Colonic mucosa (tissue), 4 donors: ENCODE data around the gene MAP3K14. TPM values are rescaled to one million over a fixed set of nuclear protein-coding genes. Genes with fewer than 3 reads are reported as not detected.

Experiments
- DNase-seq: peaks from one replicate; pipeline ENCODE4 v3.0.0-alpha.2; 2020
- H3K27ac ChIP-seq: fragments of 200-600 bp; one replicate; pipeline ENCODE4 v1.8.0; 2021
- H3K27me3 ChIP-seq: fragments of 200-600 bp; one replicate; pipeline ENCODE4 v1.8.0; 2021
- H3K36me3 ChIP-seq: fragments of 200-600 bp; one replicate; pipeline ENCODE4 v1.8.0; 2021
- H3K4me1 ChIP-seq: fragments of 200-600 bp; one replicate; pipeline ENCODE4 v1.8.0; 2021; ENCODE audit warnings: mild to moderate bottlenecking
- H3K4me3 ChIP-seq: fragments of 200-600 bp; one replicate; pipeline ENCODE4 v1.8.0; 2021
- H3K9ac ChIP-seq, 2 donors: one replicate each; pipeline ENCODE4 v1.7.0; 2013; ENCODE audit warnings: control low read depth in 2 of 2, low read depth in 2 of 2, low read length in 2 of 2
- H3K9me3 ChIP-seq: fragments of 200-600 bp; one replicate; pipeline ENCODE4 v1.8.0; 2021
- intact Hi-C: fragments of 100-400 bp; cut with DNase I; formaldehyde crosslinking; loops from one replicate; pipeline ENCODE4 v1.14.1; 2022
- total RNA-seq, 2 donors: library from RNA; stranded (reverse); fragmentation: NEBNext Ultra II Directional in 1 of 2; extraction: Animal tissue kit (Norgen Biotek cat#: 25700) in 1 of 2; gene quantifications; one replicate each; pipeline ENCODE4 v1.2.1, GENCODE V29; 2021
- TF ChIP-seq, protein P1 (sequence below): fragments of 200-600 bp; IDR thresholded peaks from one replicate; pipeline ENCODE4 v1.8.0; 2022; ENCODE audit warnings: antibody characterized with exemption, mild to moderate bottlenecking
- donor health status: healthy.
- donor health status: DM: no; HTN: no; CAD: no.
- donor health status: DM: no; HTN: no; CAD: no.

The MAP3K14 gene
- total RNA-seq, 2 donors from 2014 or later, result 11.1 to 15.0 TPM

DNA sequence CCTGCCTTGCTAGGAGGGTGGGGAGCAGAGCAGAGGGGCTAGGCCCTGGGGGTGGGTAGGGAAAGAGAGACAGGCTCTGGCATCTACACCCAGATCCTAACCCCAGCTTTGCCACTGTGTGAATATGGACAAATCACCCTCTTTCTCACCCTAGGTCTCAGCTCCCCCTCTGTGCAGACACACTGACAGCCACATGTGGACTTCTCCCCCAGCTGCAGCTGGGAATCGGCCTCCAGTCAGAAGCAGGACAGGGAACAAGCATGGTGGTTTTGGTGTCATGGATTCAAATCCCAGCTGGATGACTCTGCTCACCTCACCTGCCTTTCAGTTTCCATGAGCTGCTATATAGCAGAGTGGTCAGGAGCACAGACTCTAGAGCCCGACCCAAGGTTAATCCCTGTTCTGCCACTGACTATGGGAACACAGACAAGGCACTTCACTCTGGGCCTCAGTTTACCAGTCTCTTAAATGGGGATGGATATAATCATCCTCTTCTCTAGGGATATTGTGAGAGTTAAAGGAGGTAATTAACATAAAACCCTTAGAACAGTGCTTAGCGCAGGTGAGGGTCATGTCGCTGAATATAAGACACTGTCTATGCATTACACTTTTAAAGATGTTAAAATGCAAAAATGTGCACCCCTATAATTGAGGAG is 26.2 kb upstream of the MAP3K14 start:
- Histone ChIP-seq H3K9me3 (no peaks in the 10 kb centered on the region), H3K4me1 (no peaks in the 10 kb centered on the region), H3K9ac (no peak overlapping the region), H3K27me3 (no peaks in the 10 kb centered on the region), H3K4me3 (no peak overlapping the region), H3K36me3 (no peaks in the 10 kb centered on the region), H3K27ac (no peak overlapping the region)
- DNase-seq, result no peak
- TF ChIP-seq, protein P1, sequence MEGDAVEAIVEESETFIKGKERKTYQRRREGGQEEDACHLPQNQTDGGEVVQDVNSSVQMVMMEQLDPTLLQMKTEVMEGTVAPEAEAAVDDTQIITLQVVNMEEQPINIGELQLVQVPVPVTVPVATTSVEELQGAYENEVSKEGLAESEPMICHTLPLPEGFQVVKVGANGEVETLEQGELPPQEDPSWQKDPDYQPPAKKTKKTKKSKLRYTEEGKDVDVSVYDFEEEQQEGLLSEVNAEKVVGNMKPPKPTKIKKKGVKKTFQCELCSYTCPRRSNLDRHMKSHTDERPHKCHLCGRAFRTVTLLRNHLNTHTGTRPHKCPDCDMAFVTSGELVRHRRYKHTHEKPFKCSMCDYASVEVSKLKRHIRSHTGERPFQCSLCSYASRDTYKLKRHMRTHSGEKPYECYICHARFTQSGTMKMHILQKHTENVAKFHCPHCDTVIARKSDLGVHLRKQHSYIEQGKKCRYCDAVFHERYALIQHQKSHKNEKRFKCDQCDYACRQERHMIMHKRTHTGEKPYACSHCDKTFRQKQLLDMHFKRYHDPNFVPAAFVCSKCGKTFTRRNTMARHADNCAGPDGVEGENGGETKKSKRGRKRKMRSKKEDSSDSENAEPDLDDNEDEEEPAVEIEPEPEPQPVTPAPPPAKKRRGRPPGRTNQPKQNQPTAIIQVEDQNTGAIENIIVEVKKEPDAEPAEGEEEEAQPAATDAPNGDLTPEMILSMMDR, result no peak
- intact Hi-C loops, result no loop called here

DNA sequence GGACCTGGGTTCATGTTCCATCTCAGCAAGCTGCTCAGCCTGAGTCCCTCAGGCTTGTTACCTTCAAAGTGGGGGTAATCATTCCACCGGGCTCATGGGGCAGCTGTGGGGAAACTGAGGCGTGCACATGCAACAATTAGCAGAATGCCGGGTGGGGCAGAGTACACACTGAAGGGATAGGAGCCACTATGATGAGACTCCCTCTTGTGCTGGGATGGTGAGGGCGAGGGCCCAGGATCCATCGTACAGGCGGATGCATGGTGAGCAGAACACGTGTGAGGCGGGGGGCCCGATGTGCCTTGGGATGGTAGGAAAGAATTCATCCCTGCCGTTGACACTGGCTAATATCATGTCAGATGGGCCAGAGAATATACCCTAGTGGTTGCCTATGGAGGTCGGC is 25.5 kb upstream of the MAP3K14 start:
- no peaks in the 10 kb centered on the region for H3K4me1 ChIP-seq
- no peaks in the 10 kb centered on the region for H3K27me3 ChIP-seq
- intact Hi-C loops, result no loop called here
- no peaks in the 10 kb centered on the region for H3K36me3 ChIP-seq
- TF ChIP-seq, protein P1, result no peak
- no peak overlapping the region for H3K27ac ChIP-seq
- no peak overlapping the region for H3K4me3 ChIP-seq
- no peak overlapping the region for H3K9ac ChIP-seq
- DNase-seq, result no peak
- H3K9me3 ChIP-seq, result no peaks in the 10 kb centered on the region

DNA sequence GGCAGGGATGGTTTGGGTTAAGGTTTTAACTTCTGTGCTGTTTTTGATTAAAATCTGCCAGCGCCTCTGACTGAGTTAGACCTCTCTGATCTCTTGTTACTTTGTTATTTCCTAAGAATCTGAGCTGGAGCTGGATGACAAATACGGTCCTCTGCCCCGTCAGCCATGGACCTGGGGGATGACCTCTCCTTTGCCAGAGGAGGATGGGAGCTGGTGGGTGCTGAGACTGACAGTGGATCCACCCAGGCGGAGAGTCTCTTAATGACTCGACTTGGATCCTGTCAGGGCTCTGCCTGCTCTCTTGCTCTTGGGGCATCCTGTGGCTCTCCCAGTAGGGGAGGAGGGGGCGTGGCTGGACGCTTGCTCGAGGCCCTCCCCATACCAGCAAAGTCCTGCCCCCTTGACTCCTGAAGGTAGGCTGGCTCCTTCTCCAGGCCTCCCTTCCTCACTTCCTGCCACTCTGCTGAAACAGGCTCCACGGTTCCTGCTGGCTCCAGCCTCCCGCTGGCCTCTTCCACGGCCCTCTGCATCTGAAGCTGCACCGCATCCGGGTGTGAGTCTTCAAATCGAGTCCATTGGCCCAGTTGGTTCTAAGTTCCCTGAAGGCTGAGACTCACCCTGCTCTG is 24.8 kb upstream of the MAP3K14 start:
- intact Hi-C loops, result no loop called here
- no peak overlapping the region for H3K27ac ChIP-seq
- no peaks in the 10 kb centered on the region for H3K4me1 ChIP-seq
- TF ChIP-seq, protein P1, result no peak
- no peak overlapping the region for H3K9ac ChIP-seq
- no peaks in the 10 kb centered on the region for H3K9me3 ChIP-seq
- no peak for DNase-seq
- H3K4me3 ChIP-seq, result no peak overlapping the region
- no peaks in the 10 kb centered on the region for H3K36me3 ChIP-seq
- no peaks in the 10 kb centered on the region for H3K27me3 ChIP-seq

DNA sequence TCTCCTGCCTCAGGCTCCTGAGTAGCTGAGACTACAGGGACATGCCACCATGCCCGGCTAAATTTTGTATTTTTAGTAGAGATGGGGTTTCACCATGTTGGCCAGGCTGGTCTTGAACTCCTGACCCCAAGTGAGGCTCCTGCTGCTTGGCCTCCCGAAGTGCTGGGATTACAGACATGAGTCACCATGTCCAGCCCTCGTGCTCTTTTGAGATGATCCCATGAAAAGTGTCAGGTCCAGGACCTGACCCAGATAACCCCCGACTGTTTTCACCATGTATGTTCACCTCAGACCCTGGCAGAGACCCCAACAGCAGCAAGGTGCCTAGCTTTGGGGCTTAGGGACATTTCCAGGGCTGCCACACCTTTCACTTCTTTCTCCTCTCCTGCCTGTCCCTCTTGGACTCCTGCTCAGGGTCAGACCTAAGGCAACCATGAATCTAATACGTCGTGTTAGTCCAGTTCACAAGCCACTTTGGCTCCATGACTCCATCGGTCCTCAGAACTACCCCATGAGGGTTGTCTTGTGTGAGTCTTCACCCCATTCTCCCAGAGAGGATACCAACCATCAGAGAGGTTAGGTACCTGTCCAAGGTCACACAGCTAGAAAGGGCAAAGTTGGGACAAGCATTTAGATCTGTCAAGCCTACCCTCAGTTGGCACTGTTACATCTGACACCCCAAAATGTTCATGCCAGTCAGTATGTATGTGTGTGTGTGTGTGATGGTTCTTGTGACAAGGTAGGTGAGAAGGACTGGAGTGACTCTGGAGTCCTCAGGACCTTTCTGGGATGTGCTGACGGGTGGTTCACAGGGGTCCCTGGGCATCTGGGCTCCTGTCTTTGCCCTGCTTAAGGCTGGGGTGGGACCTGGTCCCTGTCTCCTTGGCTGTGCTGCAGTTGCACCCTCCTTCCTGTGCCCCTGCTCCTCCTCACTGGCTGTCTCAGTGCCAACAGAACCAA is 23.1 kb upstream of the MAP3K14 start:
- TF ChIP-seq, protein P1, result no peak
- H3K27ac ChIP-seq, result no peak overlapping the region
- H3K9me3 ChIP-seq, result no peaks in the 10 kb centered on the region
- no peak for DNase-seq
- H3K4me1 ChIP-seq, result no peaks in the 10 kb centered on the region
- no peaks in the 10 kb centered on the region for H3K27me3 ChIP-seq
- no peak overlapping the region for H3K4me3 ChIP-seq
- intact Hi-C loops, result no loop called here
- no peaks in the 10 kb centered on the region for H3K36me3 ChIP-seq
- no peak overlapping the region for H3K9ac ChIP-seq

DNA sequence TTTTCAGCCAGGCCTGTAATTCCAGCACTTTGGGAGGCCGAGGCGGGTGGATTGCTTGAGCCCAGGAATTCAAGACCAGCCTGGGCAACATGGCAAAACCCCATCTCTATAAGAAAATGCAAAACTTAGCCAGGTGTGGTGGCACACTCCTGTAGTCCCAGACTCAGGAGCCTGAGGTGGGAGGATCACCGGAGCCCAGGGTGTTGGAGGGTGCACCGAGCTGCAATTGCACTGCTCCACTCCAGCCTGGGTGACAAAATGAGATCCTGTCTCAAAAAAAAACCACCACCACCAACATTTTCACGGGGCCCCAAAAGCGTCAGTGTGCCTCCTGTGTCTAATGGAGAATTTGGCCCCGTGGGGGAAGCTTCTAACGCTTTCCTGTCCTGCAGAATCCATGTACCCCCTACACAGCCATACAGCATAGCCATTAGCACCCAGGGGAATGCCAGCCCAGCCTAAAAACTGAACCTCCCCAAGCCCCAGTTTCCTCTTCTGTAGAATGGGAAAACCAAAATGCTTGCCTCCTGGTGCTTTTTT is 22.2 kb upstream of the MAP3K14 start:
- Histone ChIP-seq H3K4me3 (no peak overlapping the region), H3K36me3 (no peaks in the 10 kb centered on the region), H3K27ac (no peak overlapping the region), H3K9me3 (no peaks in the 10 kb centered on the region), H3K9ac (no peak overlapping the region), H3K27me3 (no peaks in the 10 kb centered on the region), H3K4me1 (no peaks in the 10 kb centered on the region)
- intact Hi-C loops, result no loop called here
- DNase-seq, result no peak
- TF ChIP-seq, protein P1, result no peak
